T-helper 2 cell (primary cell): Measurements from ENCODE around the gene GUCA2A.

Source experiments
- DNase-seq, 5 experiments: peaks; one replicate each; pipeline versions ENCODE4 v3.0.0 to v3.0.0-alpha.2; 2012 to 2022

GUCA2A gene

GRCh38 chr1:42153624-42154023 lies 10.9 kb downstream of the GUCA2A start:
- no peak for DNase-seq

DNA sequence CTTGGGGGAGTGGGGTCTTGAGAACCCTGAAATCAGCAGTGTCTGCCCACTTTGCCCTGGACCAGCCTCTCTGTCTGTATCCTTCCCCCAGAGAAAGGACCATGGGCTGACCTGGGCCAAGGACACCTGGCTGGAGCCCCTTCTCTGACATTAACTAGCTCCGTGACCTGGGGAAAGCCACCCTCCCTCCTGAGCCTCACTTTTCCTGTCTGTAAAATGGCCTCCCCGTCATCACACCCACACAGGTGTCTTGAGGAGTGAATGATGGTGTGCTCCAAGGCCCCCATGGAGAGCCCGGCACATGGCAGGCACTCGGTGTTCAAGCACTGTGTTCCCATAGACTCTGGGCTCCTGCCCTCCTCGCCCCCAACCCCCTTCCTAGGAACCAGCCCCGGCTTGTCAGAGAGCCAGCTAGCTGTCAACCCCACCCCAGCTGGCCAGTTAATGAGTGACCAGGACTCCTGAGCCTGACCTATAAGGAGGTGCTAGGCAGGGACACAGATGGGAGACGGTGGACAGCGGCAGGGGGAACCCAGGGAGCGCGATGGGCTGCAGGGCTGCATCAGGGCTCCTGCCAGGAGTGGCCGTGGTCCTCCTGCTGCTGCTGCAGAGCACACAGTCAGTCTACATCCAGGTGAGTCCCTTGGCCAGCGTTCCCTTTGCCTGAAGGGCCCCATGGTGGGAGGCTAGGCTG lies 11.5 kb downstream of the GUCA2A start, which contains the start of gene GUCA2B:
TSS of gene GUCA2B (plus strand) at position 504 of the 694 bp plus-strand sequence. CDS start at position 545, 41 bp downstream.
- no peak for DNase-seq

GRCh38 chr1:42152119-42152518 lies 12.4 kb downstream of the GUCA2A start:
- no peak for DNase-seq

DNA sequence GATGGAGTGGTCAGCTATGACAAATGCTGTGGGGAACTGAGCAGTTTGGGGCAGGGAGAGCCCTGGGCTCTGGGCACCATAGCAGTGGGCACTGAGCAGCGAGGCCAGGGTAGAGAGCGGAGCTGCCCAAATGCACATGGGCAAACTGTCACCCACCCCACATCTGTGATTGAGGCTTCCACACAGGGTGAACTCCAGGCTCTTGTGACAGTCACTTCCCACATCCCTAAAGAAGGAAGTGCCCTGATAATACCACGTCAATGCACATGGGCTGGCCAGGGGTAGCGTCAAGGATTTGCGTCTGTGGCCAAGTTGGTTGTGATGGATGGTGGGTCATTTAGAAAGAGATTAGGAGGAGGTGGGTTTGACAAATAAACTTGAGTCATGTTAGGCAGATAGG lies 13.9 kb downstream of the GUCA2A start:
- DNase-seq: no peak

DNA sequence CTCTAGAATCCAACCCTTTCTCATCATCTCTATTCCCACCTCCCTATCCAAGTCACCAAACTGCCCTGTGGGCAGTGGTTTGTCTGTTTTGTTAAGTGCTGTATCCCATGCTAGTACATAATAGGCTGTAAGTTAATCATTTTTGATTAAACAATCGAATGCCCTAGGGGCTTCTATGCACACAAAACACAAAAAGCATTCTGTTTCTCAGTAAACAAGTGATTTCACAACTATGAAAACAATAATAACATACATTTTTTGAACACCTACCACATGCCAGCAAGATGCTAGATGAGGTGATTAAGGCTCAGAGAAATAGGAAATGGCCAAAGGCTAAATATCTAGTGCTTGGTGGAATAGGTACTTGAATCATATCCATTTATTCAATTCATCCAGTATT lies 16.4 kb downstream of the GUCA2A start:
- no peak for DNase-seq

GRCh38 chr1:42146626-42147320 lies 17.8 kb downstream of the GUCA2A start:
- DNase-seq: peak in 4 of 5 experiments; percentile 18 to 59 (median 46)

DNA sequence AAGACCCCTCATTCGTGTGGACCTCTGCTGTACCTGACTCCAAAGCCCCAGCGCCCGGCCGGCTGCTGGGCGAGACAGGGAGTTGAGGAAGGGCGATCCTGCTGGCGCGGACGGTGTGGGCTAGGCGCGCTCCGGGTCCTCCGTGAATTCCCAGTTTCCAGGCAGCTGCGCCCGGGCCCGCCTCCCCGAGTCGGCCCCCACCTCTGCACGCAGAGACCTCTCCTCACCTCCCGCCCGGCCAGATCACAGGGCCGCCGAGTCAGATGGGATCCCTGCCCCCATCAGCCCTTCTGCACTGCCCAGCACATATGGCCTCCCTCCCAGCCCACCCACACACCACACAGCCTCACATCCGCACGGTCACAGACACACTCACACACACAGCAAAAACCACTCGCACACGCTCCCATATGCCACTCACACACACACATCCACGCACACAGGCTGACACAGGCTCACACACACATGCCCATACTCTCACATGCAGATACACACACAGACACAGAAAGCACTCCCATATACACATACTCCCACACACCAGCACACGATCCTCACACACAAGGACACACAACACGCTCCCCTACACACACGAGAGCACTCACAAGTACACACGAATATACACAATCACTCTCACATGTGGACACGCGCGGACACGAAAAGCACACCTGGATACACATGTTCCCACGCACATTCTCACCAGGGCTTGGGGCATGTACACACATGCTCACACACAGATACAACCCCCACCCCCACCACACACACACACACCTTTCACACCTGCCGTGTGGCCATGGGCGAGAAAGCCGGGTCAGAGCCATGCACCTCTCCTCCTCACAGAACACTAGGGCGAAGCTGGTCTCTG lies 18.6 kb downstream of the GUCA2A start:
- no peak for DNase-seq

DNA sequence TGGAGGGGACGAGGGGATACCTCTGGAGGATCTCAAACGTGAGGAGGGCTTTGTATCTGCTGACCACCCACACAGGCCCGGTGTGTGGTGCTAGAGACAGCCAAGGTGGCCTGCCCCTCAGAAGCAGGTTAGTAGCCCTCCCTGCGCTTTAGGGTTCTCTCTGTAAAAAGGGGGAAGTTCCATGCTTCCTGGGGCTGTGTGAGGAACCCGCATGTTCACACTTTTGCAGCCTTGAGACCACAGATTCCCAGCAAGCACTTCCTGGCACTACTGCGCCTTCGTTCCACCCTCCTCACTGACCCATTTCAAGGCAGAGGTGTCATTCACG lies 19.2 kb downstream of the GUCA2A start:
- DNase-seq: no peak

GRCh38 chr1:42144711-42145388 lies 19.7 kb downstream of the GUCA2A start:
- no peak for DNase-seq

- no peak for DNase-seq
Observed at GRCh38 chr1:42143896-42144710, 20.4 kb downstream of the GUCA2A start.

GRCh38 chr1:42142894-42143675 lies 21.5 kb downstream of the GUCA2A start:
- no peak for DNase-seq

GRCh38 chr1:42141978-42142377 lies 22.6 kb downstream of the GUCA2A start:
- no peak for DNase-seq

DNA sequence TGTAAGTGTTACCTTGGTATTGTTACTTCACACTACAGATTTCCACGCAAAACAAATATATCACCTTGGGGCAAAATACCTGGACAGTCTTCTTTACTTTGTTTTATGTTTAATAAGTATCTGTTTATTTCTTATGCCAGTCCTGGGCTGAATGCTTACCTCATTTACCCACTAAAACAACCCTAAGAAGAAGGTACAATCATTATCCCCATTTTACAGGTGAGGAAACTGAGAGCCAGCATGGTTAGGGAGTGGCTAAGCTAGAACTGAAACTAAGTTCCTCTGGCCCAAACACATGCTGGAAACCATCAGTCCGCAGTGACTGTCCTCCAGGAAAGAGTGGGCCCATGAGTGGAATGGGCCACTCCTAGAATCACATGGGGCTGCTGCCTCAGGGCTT lies 24.4 kb downstream of the GUCA2A start:
- DNase-seq: no peak

DNA sequence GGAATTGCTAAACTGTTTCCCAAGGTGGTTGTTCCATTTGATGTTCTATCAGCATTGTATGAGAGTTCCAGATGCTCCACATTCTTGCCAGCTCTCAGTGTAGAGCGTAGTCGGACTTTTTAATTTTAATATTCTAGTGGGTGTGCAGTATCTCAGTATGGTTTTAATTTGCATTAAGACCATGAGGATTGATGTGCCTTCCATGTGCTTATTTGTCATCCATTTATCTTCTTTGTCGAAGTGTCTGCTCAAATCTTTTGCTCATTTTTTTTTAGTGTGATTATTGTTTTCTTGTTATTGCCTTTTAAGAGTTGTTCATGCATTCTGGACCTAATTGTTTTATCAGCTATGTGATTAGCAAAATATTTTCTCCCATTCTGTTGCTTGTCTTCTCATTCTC lies 25.1 kb downstream of the GUCA2A start:
- DNase-seq: no peak

GRCh38 chr1:42138586-42138985 lies 26.0 kb downstream of the GUCA2A start:
- no peak for DNase-seq

- no peak for DNase-seq
Observed at GRCh38 chr1:42137766-42138165, 26.8 kb downstream of the GUCA2A start.

DNA sequence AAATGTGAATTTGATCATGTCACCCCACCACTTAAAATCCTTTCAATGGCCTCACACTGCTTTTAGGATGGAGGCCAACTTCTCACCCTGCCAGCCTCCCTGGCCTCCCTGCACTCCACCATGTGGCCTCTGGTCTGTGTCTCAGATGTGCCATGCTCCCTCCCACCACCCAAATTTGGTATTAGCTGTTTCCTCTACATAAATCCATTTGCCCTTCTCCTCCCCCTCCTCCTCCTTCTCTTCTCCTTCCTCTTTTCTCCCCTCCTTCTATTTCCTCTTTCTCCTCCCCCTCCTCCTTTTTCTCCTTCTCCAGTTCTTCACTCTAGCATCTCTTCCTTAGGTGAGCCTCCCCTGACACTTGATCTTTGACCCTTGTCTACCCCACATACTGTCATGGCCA lies 28.1 kb downstream of the GUCA2A start:
- no peak for DNase-seq

DNA sequence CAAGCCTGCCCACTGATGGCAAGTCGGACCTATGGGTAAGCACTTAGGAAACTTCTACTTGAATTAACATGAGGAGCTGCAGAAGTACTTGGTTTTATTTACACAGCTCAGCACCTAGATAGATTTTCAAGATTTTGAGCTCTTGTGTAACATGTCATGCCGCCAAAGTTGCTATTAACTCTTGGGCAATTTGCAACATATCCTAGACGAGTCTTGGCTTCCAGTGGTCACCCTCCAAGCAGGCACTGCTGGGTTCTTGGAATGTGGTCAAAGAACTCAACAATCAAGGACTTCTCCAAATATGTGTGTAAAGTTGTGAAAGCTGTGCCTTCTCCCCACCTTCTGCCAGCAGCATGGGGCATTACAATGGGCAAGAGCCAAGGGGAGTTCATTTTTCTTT lies 29.1 kb downstream of the GUCA2A start:
- no peak for DNase-seq

DNA sequence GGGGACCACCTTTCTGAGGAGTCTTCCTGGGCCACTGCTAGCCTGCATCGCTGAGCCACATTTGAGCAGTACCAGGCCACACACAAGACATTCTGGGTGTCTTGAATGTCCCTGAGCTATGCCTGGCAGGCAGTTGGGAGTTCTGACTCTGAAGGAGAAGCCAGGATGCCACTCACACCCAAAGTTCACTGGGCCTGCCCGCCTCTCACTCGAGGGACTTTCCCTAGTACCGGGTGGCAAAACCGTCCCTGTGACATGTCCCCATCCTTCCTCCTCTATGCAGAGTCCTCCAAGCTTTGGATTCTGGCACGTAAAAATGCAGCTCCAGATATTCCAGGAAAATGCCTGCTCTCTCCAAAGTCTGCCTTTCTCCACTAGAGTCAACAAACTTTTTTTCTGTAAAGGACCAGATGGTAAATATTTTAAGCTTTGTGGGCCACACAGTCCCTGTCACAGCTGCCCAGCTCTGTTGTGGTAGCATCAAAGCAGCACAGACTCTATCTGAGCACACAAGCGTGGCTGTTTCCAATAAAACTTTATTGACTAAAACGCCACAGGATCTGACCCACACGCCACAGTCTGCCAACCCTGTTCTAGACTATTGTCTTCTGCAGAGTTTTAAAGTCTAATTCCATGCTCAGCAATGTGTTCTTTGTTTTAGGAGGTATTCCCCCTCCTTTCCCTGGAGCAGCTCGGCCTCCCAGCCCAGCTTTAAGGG lies 30.6 kb downstream of the GUCA2A start:
- DNase-seq: no peak

DNA sequence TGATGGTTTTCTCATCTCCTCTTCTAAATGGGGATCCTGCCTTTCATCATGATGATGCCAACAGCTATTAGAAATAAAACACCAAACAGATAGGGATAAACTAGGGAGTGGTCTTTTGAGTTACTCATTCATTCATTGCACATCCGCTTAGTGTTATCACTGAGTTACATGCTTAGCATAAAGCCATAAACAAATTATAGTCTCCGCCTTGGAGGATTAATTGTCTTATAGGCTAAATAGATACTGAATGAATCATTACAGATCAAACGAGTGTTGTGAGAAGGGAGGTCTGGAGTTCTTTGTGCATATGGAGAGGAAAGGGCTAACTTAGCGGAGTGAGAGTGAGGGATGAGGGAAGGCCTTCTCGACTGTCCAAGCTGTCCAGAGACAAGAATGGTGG lies 31.2 kb downstream of the GUCA2A start:
- DNase-seq: no peak
